Activated CD8-positive, alpha-beta memory T cell treated with anti-CD3 and anti-CD28 coated beads, Interleukin-2, amount 50 U/mL, for 1 hour (primary cell): ENCODE results near the gene PRKCH.
"Not testable (repeated sequence)": the region's sequence is repeated elsewhere in the genome, so short reads cannot be mapped to it uniquely, and the experiment has no call there.

ENCODE experiments used
- DNase-seq: peaks from one replicate; pipeline ENCODE4 v3.0.0-alpha.2; 2020; ENCODE audit errors: extremely low read depth

PRKCH gene

GRCh38 chr14:61515436-61516117 lies 194.2 kb downstream of the PRKCH start:
- DNase-seq = no peak

DNA sequence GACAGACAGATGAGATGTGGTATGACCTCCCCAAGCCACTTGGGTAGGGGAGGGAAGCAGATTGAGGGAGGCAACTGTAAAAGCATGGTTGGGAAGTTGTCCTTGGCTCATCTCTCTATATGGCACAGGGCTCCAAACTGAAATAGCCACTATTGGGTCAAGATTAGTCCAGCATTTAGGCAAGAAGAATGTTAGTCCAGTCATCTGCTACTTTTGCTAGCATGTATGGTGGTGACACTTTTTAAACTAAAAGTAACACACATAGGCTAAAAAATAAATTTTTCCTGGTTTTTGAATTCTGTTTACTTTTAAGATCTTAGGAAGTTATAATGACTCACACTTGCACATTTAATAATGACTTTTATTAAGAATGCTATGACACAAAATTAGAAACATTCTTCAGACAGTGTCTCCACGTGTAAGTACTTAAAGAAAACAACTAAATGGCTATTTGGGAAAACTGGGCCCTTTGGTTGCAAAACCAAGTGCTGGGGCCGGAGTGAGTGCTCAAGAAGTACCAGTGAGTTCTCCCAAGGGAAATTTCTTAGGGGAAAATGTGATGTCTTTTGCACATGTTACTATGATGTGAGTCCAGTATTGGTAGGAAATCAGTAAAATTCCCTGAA lies 194.9 kb downstream of the PRKCH start:
- no peak for DNase-seq

- no peak for DNase-seq
These were observed 195.7 kb downstream of the PRKCH start for GRCh38 chr14:61516964-61517653.

DNA sequence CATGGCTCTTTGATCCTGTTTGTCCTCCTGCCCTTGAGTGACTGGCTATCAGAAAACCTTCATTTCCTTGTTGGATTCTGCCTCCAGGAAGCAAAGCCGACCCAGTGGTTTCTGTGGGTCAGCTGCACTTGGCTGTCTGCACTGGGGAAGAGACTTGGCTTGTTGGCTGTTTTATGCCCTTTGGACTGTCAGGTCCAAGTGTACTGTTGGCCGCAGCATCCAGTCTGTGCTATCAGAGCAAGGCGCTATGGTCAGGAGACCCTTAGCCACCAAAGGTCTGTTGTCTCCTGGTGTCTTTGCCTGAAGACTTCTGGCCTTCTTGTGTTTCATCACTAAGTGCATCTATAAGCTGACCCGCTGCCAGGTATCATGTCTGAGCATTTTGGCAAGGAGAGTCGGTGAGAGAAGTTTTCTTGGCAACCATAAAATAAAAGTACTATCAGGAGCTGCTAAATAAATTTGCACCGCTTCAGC lies 196.6 kb downstream of the PRKCH start:
- DNase-seq = no peak

GRCh38 chr14:61518403-61518802 lies 197.0 kb downstream of the PRKCH start:
- DNase-seq = no peak

GRCh38 chr14:61519106-61519505 lies 197.7 kb downstream of the PRKCH start:
- no peak for DNase-seq

DNA sequence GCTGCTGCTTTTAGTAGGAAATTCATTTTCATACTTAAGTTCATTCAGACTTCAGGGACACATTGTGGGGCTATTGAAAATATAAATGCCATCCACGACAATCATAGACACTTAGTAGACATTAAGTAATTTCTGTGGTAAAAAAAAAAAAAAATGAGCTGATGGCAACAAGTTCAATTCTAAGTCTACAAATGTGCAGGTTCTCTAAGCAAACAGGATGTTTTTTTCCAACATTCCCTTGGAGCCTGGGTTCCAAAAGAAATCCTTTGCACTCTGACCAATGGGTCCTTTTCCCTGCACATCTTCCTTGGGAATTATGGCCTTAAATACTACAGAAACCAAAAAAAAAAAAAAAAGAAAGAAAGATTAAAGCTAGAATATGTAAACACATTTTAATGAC lies 198.4 kb downstream of the PRKCH start:
- no peak for DNase-seq

- no peak for DNase-seq
These were observed 199.2 kb downstream of the PRKCH start for GRCh38 chr14:61520576-61520975.

DNA sequence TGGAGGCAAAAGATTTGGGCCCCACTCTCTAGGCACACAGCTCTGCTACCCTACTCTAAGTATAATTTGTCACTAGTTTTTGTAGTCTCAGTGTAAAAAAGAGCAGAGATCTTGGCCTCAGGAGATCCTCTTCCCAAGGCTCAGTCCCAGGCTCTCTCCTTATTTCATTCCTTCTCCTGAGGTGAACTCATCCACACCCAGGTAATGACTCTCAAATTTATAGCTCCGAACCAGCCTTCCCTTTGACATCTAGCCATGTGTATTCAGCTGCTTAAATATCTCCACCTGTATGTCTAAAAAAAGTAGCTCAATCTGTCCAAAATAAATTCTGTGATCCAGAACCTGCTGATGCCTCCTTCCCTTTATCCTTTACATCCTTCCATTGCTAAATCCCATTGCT lies 200.4 kb downstream of the PRKCH start:
- no peak for DNase-seq

GRCh38 chr14:61523751-61524150 lies 202.4 kb downstream of the PRKCH start:
- no peak for DNase-seq

GRCh38 chr14:61524211-61524806 lies 202.9 kb downstream of the PRKCH start:
- no peak for DNase-seq

DNA sequence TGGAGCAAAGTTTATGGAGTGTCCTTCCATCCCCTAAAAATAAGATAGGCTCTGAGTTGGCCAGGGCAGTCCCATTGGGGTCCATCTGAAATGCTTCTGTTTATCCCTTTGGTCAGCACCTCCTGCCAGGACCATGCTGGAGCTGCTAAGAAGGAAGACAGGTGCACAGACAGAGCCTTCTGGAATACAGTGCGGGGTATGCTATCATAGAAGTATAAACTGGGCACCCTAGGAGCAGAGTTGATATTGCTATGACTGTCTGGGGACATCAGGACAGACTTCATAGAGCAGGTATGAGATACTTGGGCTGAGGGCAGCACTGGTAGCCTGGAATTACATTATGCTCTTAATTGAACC lies 203.5 kb downstream of the PRKCH start:
- DNase-seq = no peak

DNA sequence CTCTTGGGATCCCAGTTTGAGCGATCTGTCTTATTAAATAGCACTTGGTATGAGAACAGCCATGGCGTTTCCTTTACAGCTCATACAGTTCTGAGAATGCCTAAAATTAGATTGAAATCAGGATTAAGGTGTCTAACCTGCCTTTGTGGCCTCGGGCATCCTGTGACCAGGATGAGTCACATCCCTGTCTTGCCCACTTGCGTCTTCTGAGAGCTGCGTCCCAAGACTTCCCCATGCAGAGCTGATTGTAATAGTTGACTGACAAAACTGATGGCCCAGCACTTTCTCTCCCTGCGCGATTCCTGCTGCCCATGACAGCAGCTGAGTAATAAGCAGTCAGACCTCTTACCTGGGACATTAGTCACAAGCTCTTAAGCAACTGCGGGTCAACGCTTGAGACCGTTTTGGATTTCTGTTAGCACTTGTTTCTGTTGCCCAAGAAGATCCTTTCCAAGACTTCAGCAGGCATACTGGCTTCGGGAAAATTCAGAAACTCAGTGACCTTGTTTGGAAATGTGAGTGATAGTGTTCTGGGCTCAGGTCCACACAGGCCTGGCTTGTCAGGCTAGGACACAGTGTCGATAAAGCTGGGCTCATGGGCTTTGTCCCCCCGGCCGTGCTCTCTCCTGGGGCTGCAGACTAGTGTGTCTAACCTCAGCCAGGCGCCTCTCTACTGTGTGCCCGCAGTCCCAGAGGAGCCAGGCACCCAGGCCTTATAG lies 204.1 kb downstream of the PRKCH start:
- no peak for DNase-seq

DNA sequence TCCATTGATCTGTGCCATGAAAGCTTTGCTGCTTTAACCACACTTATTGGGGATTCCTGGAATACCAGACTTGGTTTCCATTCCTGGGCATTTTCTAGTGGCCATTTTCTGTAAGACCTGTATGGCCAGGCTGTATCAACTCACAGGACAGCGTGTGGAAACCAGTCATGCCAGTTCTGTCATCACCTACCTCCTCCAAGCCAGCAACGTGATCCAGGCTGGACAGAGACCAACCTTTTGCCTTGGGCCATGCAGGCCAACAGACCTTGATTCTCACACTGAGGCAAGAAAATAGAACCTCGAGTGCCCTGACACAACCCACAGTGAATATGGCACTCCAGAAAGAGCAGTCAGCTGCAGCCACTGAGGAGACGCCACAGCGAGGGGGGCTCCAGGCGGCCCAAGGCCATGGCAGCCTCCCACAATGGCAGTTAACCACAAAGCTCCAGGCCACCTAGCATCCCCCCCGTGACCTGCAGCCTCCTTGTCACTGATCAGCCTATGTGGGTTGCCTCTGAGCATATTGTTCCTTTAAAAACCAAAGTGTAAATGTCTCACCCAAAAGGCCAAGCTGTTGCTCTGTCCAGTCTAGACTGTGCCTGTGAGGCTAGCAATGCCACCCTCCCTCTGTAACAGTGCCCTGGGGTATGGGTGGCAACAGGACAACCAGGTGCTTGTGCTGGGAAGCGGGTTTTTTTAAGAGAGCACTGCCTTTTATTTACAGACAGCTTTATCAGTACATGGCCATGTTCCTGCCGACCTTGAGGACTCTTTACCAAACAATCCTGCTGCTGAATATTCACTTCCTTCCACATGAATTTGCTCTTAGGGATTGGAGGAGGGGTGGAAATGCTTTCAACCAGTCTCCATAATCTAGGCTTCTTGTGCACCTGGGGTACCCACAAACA lies 205.3 kb downstream of the PRKCH start:
- DNase-seq = no peak

DNA sequence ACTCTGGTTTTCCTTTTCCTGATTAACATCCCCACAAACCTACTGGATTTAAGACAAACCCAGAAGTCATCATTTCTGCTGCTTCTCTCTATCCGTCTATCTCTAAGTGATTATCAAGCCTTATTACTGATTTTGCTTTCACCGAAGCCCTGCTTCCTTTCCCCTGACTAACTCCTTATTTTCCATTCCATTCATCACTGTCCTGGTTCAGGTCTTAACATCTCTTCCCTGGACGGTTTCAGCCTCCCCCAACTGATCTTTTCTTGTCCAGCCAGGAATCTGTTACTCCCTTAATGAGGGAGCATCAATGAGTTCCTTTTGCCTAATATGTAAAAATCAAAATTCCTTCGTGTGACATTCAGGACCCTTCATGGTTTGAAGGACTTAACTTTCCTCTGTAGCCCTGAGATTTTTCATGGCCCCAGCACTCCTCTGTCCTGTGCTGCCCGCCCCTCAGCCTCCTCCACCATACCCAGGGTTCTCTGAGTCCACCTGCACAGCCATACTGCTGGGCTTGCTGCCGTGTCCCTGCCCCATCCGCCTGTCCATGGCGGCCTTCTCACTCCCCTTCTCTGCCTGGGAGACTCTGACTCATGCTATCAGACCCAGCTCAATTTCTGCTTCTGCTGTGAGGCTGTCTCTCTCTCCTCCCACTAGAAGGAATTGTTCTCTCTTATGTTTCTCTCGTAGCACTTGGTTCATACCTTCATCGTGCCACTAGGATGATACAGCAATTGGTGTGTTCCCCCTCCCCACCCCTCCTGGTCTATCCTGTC lies 206.1 kb downstream of the PRKCH start:
- DNase-seq = no peak

- no peak for DNase-seq
These were observed 207.2 kb downstream of the PRKCH start for GRCh38 chr14:61528591-61529021.

GRCh38 chr14:61529360-61529759 lies 208.0 kb downstream of the PRKCH start:
- DNase-seq = not testable (repeated sequence)

GRCh38 chr14:61530296-61530695 lies 208.9 kb downstream of the PRKCH start:
- DNase-seq = no peak

- no peak for DNase-seq
These were observed 209.5 kb downstream of the PRKCH start for GRCh38 chr14:61530896-61531295.

DNA sequence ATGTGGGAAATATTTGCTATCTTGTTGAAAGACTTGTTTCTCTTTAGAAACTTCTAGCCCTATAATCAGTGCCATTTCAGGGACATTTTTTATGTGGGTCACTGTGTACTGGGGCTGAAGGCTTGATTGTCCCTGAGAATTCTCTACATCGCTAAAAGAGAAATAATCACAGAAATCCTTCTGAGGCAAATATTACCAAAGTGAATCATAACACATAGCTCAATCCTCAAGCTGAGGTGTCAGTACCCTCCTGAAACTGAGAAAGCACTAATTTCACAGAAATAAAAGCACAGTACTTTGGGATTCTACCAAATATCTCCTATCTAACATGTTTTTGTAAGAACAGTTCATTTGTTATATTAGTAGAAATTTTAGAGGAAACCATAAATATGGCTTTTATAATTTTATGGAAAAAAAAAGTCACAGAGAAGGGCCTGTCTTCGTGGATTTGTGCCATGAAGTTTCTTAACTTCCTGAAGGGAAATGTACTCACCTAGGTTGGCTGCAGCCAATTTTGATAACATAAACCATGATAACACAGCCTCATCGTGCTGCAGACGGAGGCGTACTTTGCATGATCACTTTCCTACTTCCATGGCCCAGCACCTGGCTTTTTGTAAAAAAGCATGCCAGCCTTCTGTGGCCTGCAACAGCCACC lies 210.2 kb downstream of the PRKCH start:
- DNase-seq = no peak
